K562 (cell line): ENCODE results near the gene AOC1. TPM values are rescaled to one million over a fixed set of nuclear protein-coding genes. Genes with fewer than 3 reads are reported as not detected.

ENCODE experiments used
- CBX1 ChIP-seq: sonication (generic); IDR thresholded peaks from 2 replicates; pipeline ENCODE4 v1.6.1; 2016; ENCODE audit warnings: antibody characterized with exemption, low read depth, mild to moderate bottlenecking
- E2F4 ChIP-seq: sonication (generic); formaldehyde crosslinking; IDR thresholded peaks from 2 replicates; pipeline ENCODE4 v1.8.0; 2022; ENCODE audit warnings: mild to moderate bottlenecking, low read depth, missing genetic modification reagents
- PHTF2 ChIP-seq: fragments of 250-450 bp; sonication (Bioruptor Pico); IDR thresholded peaks from 2 replicates; pipeline ENCODE4 v1.5.0; 2021; ENCODE audit warnings: mild to moderate bottlenecking
- POLR2AphosphoS2 ChIP-seq: IDR thresholded peaks from 2 replicates; pipeline ENCODE4 v1.6.1; 2012; ENCODE audit warnings: low read length, improper control_type of control experiment
- PPARD ChIP-seq: fragments of 250-450 bp; sonication (Bioruptor Pico); IDR thresholded peaks from 2 replicates; pipeline ENCODE4 v1.8.0; 2022; ENCODE audit warnings: inconsistent platforms, mild to moderate bottlenecking, moderate library complexity
- RCOR1 ChIP-seq, 2 experiments: IDR thresholded peaks; 2 replicates each; pipeline ENCODE4 v1.6.1; 2012; ENCODE audit warnings: low read depth in 2 of 2, low read length in 2 of 2, borderline replicate concordance in 1 of 2, improper control_type of control experiment in 1 of 2
- SNIP1 ChIP-seq: fragments of 450-650 bp; IDR thresholded peaks from 2 replicates; pipeline ENCODE4 v1.7.1; 2017; ENCODE audit warnings: low read depth, mild to moderate bottlenecking
- USF1 ChIP-seq: sonication (generic); formaldehyde crosslinking; IDR thresholded peaks from 2 replicates; pipeline ENCODE4 v1.9.0; 2022; ENCODE audit warnings: mild to moderate bottlenecking, missing genetic modification reagents
- ZFP91 ChIP-seq: sonication (generic); formaldehyde crosslinking; IDR thresholded peaks from 2 replicates; pipeline ENCODE4 v1.8.0; 2022; ENCODE audit warnings: mild to moderate bottlenecking, missing genetic modification reagents
- ZNF586 ChIP-seq: fragments of 450-650 bp; formaldehyde crosslinking; conservative IDR thresholded peaks from 2 replicates; pipeline ENCODE4 v1.4.0; 2020; ENCODE audit warnings: mild to moderate bottlenecking, moderate library complexity
- ZNF609 ChIP-seq: sonication (generic); formaldehyde crosslinking; IDR thresholded peaks from 2 replicates; pipeline ENCODE4 v1.8.1; 2023; ENCODE audit warnings: missing genetic modification reagents, mild to moderate bottlenecking, borderline replicate concordance
- ZNF707 ChIP-seq: fragments of 250-450 bp; sonication (Bioruptor Pico); conservative IDR thresholded peaks from 2 replicates; pipeline ENCODE4 v1.8.0; 2022; ENCODE audit warnings: inconsistent platforms, mild to moderate bottlenecking, moderate library complexity
- polyA plus RNA-seq, 8 experiments: library from polyadenylated mRNA; depleted of rRNA in 4 of 8; stranded (reverse) in 5 of 8; unstranded in 3 of 8; fragments of >200 nt; fragmentation: Nextera tagmentation in 2 of 8; fragmentation: Illumina TruSeq in 1 of 8; extraction: Ambion mirVana in 2 of 8; extraction: Trizol in 1 of 8; gene quantifications; 2 replicates each; pipeline versions ENCODE4 v1.2.1 to v1.2.3, GENCODE V29; 2011 to 2014; ENCODE audit warnings: inconsistent platforms in 1 of 8, missing spikeins in 1 of 8
- total RNA-seq, 7 experiments: library from RNA; depleted of rRNA in 6 of 7; stranded (reverse); fragments of >200 nt in 6 of 7; fragmentation: Illumina TruSeq in 2 of 7; extraction: Trizol in 2 of 7; gene quantifications; 2 replicates each; pipeline versions ENCODE4 v1.2.1 to v1.2.3, GENCODE V29; 2011 to 2021; ENCODE audit warnings: low replicate concordance in 1 of 7

Gene AOC1
- total and polyA plus RNA-seq, 9 of the 15 experiments (the other 6 are each of a cell fraction or from before 2014, with no cell fraction given) = not detected

DNA sequence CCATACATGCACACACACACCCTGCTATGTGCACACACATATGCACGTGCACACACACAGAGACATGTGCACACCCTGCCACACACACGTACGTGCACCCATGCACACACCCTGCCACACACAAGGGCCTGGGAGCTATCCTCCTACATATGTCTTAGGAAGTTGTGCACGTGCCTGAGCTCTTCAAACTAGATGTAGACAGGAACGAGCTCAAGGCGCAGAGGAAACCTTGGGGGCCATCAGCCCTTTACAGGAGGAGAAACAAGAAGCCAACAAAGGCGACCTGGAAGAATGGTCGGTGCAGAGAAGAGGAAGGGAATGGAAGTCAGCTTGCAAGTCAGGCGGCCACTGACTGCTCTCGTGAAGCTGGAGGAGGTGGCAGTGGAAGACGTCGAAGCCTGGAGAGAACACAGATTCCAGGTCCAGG lies 58.7 kb downstream of the AOC1 start (continued):
- TF ChIP-seq ZNF609 (no peak), ZNF586 (CRISPR knock-in tag) (no peak), USF1 (peak; percentile 63; the same call in 1 of the 2 replicates), E2F4 (no peak), ZNF707 (CRISPR knock-in tag) (no peak), POLR2AphosphoS2 (no peak), RCOR1 (IDR thresholded peaks at IDR 0.05; ENCODE audit: borderline replicate concordance in 1 of 2, low read depth in 2 of 2, low read length in 2 of 2) (no peak), PPARD (CRISPR knock-in tag) (no peak), SNIP1 (no peak), PHTF2 (CRISPR knock-in tag) (no peak), CBX1 (0 out of 2 replicates have a peak, but pooled peaks have one; percentile 30), ZFP91 (no peak)
